GM19455 (cell line): Measurements from ENCODE around the gene LAMC3.
"Not testable (repeated sequence)": the region's sequence is repeated elsewhere in the genome, so short reads cannot be mapped to it uniquely, and the experiment has no call there.

Experiments used
- ATAC-seq: cut with Tn5 transposase; IDR thresholded peaks from one replicate; pipeline ENCODE4 v1.9.1; 2021; ENCODE audit not compliant: unreplicated experiment

LAMC3 gene

GRCh38 chr9:131112374-131113154, 103.6 kb downstream of the LAMC3 start:
- no peak for ATAC-seq

- no peak for ATAC-seq
These were observed 104.7 kb downstream of the LAMC3 start for GRCh38 chr9:131113655-131114054.

GRCh38 chr9:131114084-131114535, 105.1 kb downstream of the LAMC3 start:
- no peak for ATAC-seq

- ATAC-seq: not testable (repeated sequence)
These were observed 106.4 kb downstream of the LAMC3 start for GRCh38 chr9:131115360-131115742.

- no peak for ATAC-seq
These were observed 107.5 kb downstream of the LAMC3 start for GRCh38 chr9:131116281-131117120.

- no peak for ATAC-seq
These were observed 108.3 kb downstream of the LAMC3 start for GRCh38 chr9:131117121-131117761.

GRCh38 chr9:131117762-131118145, 108.8 kb downstream of the LAMC3 start:
- no peak for ATAC-seq

- no peak for ATAC-seq
These were observed 110.6 kb downstream of the LAMC3 start for GRCh38 chr9:131119600-131119999.

GRCh38 chr9:131120620-131121228, 111.8 kb downstream of the LAMC3 start:
- no peak for ATAC-seq

- no peak for ATAC-seq
These were observed 112.4 kb downstream of the LAMC3 start for GRCh38 chr9:131121346-131121745.

- no peak for ATAC-seq
These were observed 113.2 kb downstream of the LAMC3 start for GRCh38 chr9:131122158-131122557.

GRCh38 chr9:131125038-131125287, 116.0 kb downstream of the LAMC3 start:
- ATAC-seq: peak; percentile 14

GRCh38 chr9:131125288-131126058, 116.5 kb downstream of the LAMC3 start, which contains the start of gene NUP214:
Gene NUP214, plus strand, starts transcription at chr9:131125586. Its CDS starts 119 bp downstream, at chr9:131125705.
- peak; percentile 95 for ATAC-seq

- ATAC-seq: no peak
These were observed 117.1 kb downstream of the LAMC3 start for GRCh38 chr9:131126059-131126426.

GRCh38 chr9:131129183-131129582, 120.2 kb downstream of the LAMC3 start:
- ATAC-seq: no peak

- ATAC-seq: no peak
These were observed 129.7 kb downstream of the LAMC3 start for GRCh38 chr9:131138676-131139075.

- ATAC-seq: no peak
These were observed 131.1 kb downstream of the LAMC3 start for GRCh38 chr9:131140112-131140511.

- no peak for ATAC-seq
These were observed 131.6 kb downstream of the LAMC3 start for GRCh38 chr9:131140550-131140949.

GRCh38 chr9:131142160-131142559, 133.2 kb downstream of the LAMC3 start:
- ATAC-seq: no peak
